Stimulated activated CD8-positive, alpha-beta memory T cell treated with anti-CD3 and anti-CD28 coated beads, Interleukin-4, amount 100 ng/mL, for 4 hours (primary cell): Measurements from ENCODE around the gene KLHL21.
A peak's percentile ranks its signal among the peaks of the same experiment; 100 is the strongest.

Experiments used
- DNase-seq, 2 donors: peaks; one replicate each; pipeline ENCODE4 v3.0.0-alpha.2; 2020; ENCODE audit warnings: low read depth in 2 of 2, low spot score in 1 of 2

The KLHL21 gene

GRCh38 chr1:6624710-6625583 lies 22.3 kb upstream of the KLHL21 start, which contains the start of gene THAP3:
Gene THAP3, plus strand, starts transcription at chr1:6624868. Its CDS starts 351 bp downstream, at chr1:6625219.
- DNase-seq: peak; percentile 74 to 80

- DNase-seq: no peak
Measured at GRCh38 chr1:6623269-6623965, 20.7 kb upstream of the KLHL21 start.

DNA sequence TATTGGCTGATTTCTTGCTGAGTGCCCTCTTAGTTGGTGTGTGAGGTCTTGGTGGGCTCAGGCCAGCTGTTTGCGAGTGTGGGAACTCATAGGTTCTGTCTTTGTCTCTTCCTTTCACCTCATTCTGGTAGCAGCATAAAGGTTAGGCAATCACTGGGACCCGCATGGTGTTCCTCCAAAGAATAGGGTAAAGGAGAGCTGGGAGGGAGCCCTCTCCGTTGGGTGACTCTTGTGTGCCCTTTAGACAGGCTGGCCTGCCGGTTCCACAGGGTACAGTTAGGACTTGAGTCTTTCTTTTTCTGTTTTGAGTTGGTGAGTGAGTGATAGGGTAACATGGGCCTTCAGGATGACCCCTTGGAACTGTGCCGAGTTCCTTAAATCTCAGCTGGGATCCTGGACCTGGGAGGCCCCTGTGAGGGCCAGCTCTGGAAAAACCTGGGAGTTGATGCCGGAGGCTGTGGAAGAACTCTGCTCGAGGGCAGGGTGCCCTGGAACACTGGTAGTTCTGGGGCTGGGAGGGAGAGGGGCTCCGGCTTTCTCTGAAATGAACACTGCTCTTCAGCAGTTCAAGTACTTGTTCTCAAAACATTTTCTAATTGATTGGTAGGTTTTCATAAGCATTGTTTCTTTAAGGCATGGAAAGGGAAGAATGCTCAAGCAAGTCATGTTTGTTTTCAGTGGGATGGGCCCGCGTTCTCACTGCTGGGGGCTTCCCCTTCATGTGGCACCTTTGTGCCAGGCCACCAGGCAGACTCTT lies 19.9 kb upstream of the KLHL21 start:
- no peak for DNase-seq

- no peak for DNase-seq
Measured at GRCh38 chr1:6621429-6622391, 19.0 kb upstream of the KLHL21 start.

DNA sequence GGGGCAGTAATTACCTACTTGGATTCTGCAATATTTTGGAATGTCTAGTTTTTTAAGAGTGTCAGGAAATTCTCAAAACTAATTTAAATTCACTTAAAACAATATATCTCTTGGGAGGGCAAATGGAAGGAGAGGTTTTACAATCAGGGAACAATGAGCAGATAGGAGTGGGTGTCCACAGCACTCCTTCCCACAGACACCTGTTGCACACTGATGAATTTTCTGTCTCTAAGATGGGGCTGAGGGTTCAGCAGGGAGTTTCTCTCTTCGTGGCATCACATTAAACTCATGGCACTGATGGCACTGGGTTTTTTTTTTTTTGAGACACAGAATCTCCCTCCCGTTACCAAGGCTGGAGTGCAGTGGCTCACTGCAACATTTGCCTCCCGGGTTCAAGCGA lies 16.4 kb upstream of the KLHL21 start:
- DNase-seq: no peak

DNA sequence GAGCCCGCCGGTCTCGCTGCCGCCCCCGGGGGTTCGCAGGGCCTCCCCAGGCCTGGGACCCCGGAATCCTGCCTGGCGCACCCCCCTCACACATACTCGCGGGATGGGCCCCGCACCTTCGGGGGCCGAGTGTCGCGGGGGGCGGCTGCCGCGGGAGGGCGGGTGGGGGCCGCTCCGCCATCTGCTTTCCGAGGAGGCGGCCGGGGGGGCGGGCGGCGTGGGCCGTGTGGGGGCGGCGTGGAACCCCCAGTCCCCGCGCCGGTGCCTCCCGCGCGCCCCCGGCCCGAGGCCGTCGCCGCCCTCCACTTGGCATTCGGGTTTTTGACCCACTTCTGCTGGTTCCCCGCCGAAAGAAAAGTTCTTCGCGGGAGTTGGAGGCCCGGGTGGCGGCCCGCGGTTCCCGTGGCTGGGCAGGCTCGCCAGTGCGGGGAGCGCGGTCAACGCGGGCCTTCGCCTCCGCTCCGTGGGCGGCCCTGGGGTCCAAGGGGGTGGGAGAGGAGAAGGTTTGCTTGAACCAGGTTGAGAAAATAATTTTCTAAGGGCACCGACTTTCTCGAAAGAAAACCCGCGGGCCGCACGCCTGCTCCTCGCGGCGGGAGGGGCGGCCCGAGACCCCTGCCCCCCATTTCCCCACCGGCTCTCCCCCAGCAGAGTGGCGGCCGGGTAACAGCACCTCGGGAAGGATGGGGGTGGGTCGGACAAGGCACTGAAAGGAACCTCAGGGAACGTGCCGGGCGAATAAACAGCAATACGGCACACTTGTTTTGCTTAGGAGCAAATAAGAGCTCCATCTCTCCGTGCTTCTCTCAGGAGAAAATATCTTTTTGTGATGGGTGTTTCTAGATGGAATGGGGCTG lies 12.5 kb upstream of the KLHL21 start:
- DNase-seq: no peak

DNA sequence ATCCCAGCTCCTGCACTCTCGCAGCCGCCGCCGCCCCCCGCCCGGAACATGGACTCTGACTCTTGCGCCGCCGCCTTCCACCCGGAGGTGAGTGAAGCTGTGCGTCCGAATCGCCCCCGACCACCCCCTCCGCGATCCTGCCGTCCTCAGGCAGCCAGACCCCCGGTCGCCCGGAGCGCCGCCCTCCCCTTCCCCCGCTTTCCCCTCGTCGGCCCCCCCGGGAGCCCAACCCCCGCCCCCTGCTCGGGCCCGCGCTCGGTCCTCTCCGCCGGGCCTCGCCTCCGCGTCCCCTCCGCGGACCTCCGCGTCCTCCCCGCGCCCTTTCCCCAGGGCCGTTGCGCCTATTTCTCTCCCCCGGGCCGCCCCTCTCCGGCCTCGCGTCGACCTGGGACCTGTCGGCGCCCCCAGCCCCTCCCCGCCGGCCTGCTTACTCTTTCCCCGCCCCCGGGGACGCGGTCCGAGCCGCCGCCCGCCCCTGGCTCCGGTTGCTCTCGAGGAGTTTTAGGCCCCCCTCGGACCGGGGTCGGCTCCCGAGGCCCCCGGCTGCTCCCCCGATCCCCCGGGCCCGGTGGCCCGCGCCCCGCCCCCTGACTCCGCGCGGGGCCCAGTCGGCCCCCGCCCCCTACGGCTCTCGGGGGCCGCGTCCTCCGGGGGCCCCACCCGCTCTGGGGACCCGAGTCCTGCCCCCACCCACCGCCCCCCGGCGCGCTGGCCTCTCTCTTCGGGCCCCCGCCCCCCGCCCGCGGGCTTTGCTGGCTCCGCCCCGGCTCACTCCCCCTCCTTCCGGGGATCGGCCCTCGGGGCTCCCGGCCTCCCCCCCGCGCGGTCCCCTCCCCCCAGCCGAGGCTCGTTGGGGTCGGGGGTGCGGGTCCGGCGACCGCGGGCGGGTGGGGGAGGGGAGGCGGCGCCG lies 11.6 kb upstream of the KLHL21 start:
- DNase-seq: no peak

GRCh38 chr1:6613361-6614018 lies 10.8 kb upstream of the KLHL21 start, which contains the start of gene PHF13:
Gene PHF13, plus strand, starts transcription at chr1:6613731. Its CDS starts 336 bp downstream, at chr1:6614067.
- peak; percentile 98 to 100 for DNase-seq

- no peak for DNase-seq
Measured at GRCh38 chr1:6612641-6613360, 10.1 kb upstream of the KLHL21 start.

DNA sequence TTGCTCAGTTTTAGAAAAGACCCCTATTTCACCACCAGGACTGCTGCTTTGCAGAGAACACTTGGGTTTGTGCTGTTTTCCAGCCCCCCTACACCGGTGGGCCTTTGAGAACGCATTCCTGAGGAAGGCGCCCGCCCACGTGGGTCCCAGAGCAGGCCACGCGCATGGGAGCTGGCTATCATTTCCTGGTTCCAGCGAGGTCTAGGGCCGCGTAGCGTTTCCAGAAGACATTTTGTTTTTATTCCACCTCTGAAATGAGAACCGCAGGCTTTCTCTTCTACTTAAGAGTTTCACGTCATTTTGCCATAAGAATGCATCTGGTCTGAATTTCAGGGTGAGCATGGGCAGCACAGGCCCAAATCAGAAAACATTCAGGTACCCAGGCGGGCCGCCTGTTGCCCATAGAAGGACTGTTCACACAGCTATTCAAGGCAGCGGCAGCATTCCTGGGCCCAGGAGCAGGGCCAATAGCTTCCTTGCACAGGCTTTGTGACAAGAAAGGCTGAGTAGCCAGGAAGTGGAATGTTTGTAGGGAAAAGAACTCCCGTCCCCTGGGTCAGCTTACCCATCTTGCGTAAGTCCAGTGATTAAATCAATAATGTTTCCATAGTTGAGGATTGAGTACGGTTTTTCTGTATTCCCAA lies 1.4 kb upstream of the KLHL21 start:
- DNase-seq: no peak

- DNase-seq: no peak
Measured at GRCh38 chr1:6603238-6603914, 707 bp upstream of the KLHL21 start.

GRCh38 chr1:6601923-6602668 lies 573 bp downstream of the KLHL21 start:
- no peak for DNase-seq

DNA sequence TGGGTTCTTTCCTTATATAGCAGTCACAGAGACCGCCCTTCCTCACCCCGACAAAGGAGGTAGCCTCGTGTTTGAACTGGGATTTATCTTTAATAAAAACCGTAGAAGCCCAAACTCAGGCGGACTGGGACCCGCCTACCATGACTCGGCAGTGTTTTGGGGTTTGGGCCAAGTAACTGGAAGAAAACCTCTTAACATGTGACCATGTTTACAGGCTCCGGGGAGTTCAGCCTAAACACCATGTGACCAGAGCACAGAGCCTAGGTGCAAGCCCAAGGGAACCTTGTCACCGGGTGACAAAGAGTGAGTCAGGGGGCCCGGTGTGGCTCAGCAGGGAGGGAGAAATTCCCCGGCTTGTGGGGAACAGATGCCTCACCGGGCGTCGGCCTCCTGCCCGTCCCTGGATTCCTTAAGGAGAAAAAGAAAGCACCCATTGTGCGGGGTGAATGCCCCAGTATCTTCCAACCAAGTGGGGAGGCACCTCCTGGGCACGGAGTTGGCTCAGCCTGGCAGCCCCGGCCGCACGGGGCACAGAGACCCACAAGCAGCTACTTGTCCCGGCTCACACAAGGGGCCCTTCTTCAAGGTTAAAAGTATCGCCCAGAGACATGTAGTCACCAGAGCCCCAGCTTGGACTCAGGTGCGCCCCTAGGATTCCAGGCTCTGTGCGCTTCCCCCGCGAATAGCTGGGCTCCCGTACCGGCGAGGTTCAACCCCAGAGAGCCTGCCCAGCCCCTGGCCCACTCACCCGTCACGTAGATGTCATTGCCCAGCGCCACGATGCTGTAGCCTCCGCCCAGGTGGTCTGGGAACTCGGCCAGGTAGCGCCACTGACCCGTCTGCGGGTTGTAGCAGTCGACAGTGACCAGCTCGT lies 1.4 kb downstream of the KLHL21 start:
- peak; percentile 60 to 68 for DNase-seq

GRCh38 chr1:6600410-6601048 lies 2.1 kb downstream of the KLHL21 start:
- no peak for DNase-seq
